OCI-LY1 (cell line): ENCODE results near the gene FAM120A.

ENCODE experiments used
- H2AFZ ChIP-seq: fragments of 200-600 bp; sonication (generic), shearing (Covaris generic); 2 replicates; pipeline ENCODE4 v1.6.0; 2014; ENCODE audit warnings: antibody characterized with exemption, mild to moderate bottlenecking, low read length
- H3F3A ChIP-seq: fragments of 200-600 bp; sonication (generic), shearing (Covaris generic); 2 replicates; pipeline ENCODE4 v1.6.0; 2014; ENCODE audit warnings: mild to moderate bottlenecking, antibody characterized with exemption, low read length, moderate library complexity; ENCODE audit not compliant: insufficient read depth
- H3K27ac ChIP-seq: fragments of 200-600 bp; sonication (generic); 2 replicates; pipeline ENCODE4 v1.5.1; 2014; ENCODE audit warnings: low read length, mixed run types, mild to moderate bottlenecking, low read depth; ENCODE audit not compliant: poor library complexity, severe bottlenecking
- H3K27me3 ChIP-seq: fragments of 200-600 bp; sonication (generic); 2 replicates; pipeline ENCODE4 v1.6.0; 2014; ENCODE audit warnings: antibody characterized with exemption, mild to moderate bottlenecking, low read length, moderate library complexity; ENCODE audit not compliant: insufficient read depth
- H3K36me3 ChIP-seq: fragments of 200-600 bp; sonication (generic); 2 replicates; pipeline ENCODE4 v1.6.1; 2014; ENCODE audit warnings: mild to moderate bottlenecking, antibody characterized with exemption, low read length, moderate library complexity, mixed read lengths; ENCODE audit not compliant: insufficient read depth
- H3K4me1 ChIP-seq: fragments of 200-600 bp; sonication (generic); 2 replicates; pipeline ENCODE4 v1.5.1; 2014; ENCODE audit warnings: mild to moderate bottlenecking, low read length, moderate library complexity; ENCODE audit not compliant: insufficient read depth, severe bottlenecking
- H3K4me2 ChIP-seq: fragments of 200-600 bp; sonication (generic), shearing (Covaris generic); 2 replicates; pipeline ENCODE4 v1.6.1; 2014; ENCODE audit warnings: low read length
- H3K4me3 ChIP-seq: fragments of 200-600 bp; sonication (generic); 2 replicates; pipeline ENCODE4 v1.5.1; 2014; ENCODE audit warnings: low read length, low read depth, mild to moderate bottlenecking, mixed read lengths; ENCODE audit not compliant: poor library complexity, severe bottlenecking
- H3K79me2 ChIP-seq: fragments of 200-600 bp; shearing (Covaris generic); 2 replicates; pipeline ENCODE4 v1.6.1; 2016; ENCODE audit warnings: mixed run types, low read length, mixed read lengths; ENCODE audit not compliant: insufficient read depth
- H3K9ac ChIP-seq: fragments of 200-600 bp; sonication (generic), shearing (Covaris generic); 2 replicates; pipeline ENCODE4 v1.6.1; 2014; ENCODE audit warnings: mild to moderate bottlenecking, low read length, mixed read lengths
- H3K9me2 ChIP-seq: fragments of 200-600 bp; sonication (generic), shearing (Covaris generic); 2 replicates; pipeline ENCODE4 v1.6.1; 2014; ENCODE audit warnings: low read depth, mild to moderate bottlenecking, low read length, mixed read lengths
- H3K9me3 ChIP-seq: fragments of 200-600 bp; shearing (Covaris generic); 2 replicates; pipeline ENCODE4 v1.6.1; 2014; ENCODE audit warnings: low read length, mixed read lengths
- H4K20me1 ChIP-seq: fragments of 200-600 bp; sonication (generic), shearing (Covaris generic); 2 replicates; pipeline ENCODE4 v1.6.0; 2016; ENCODE audit warnings: mild to moderate bottlenecking, low read length; ENCODE audit not compliant: insufficient read depth
- EZH2 ChIP-seq: fragments of 200-600 bp; sonication (generic), shearing (Covaris generic); IDR thresholded peaks from 2 replicates; pipeline ENCODE4 v1.8.0; 2017; ENCODE audit warnings: borderline replicate concordance, mixed run types, mild to moderate bottlenecking, antibody characterized with exemption, low read length, moderate library complexity, mixed read lengths
- TF ChIP-seq, protein P1 (sequence below): fragments of 200-600 bp; sonication (generic), shearing (Covaris generic); IDR thresholded peaks from 2 replicates; pipeline ENCODE4 v1.5.1; 2017; ENCODE audit warnings: mild to moderate bottlenecking, antibody characterized with exemption, low read length, moderate library complexity, mixed read lengths

FAM120A gene

DNA sequence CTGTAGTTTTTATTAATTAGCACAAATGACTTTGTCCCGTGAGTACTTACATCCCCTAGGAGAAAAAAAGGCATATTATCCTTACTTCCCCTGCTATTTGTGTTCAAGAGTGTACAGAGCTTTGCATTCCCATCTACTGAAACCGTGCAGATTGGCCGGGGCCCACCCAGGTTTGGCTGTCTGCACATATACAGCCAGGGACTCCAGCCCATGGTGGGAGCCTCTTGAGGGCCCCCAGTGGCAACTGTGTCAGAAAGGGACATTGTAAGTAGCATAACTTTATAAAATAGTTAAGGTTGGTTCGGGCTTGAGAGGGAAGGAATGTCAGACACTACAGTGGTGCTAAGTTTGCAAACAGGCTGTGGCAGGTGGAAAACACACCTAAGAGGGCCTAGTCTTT lies 149.6 kb downstream of the FAM120A start:
- peaks cover 8% of the 10 kb centered on the region for H3K4me1 ChIP-seq
- H4K20me1 ChIP-seq, result no peaks in the 10 kb centered on the region
- H3K36me3 ChIP-seq, result no peaks in the 10 kb centered on the region
- H3K4me2 ChIP-seq, result no peak overlapping the region
- H3K4me3 ChIP-seq, result no peak overlapping the region
- H2AFZ ChIP-seq, result no peak overlapping the region
- TF ChIP-seq, protein P1, sequence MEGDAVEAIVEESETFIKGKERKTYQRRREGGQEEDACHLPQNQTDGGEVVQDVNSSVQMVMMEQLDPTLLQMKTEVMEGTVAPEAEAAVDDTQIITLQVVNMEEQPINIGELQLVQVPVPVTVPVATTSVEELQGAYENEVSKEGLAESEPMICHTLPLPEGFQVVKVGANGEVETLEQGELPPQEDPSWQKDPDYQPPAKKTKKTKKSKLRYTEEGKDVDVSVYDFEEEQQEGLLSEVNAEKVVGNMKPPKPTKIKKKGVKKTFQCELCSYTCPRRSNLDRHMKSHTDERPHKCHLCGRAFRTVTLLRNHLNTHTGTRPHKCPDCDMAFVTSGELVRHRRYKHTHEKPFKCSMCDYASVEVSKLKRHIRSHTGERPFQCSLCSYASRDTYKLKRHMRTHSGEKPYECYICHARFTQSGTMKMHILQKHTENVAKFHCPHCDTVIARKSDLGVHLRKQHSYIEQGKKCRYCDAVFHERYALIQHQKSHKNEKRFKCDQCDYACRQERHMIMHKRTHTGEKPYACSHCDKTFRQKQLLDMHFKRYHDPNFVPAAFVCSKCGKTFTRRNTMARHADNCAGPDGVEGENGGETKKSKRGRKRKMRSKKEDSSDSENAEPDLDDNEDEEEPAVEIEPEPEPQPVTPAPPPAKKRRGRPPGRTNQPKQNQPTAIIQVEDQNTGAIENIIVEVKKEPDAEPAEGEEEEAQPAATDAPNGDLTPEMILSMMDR, result no peak
- no peak for TF ChIP-seq EZH2
- H3K27me3 ChIP-seq, result no peaks in the 10 kb centered on the region
- H3K27ac ChIP-seq, result no peak overlapping the region
- H3K9ac ChIP-seq, result no peak overlapping the region
- no peaks in the 10 kb centered on the region for H3K9me2 ChIP-seq
- H3K79me2 ChIP-seq, result no peaks in the 10 kb centered on the region
- no peaks in the 10 kb centered on the region for H3F3A ChIP-seq
- no peaks in the 10 kb centered on the region for H3K9me3 ChIP-seq

DNA sequence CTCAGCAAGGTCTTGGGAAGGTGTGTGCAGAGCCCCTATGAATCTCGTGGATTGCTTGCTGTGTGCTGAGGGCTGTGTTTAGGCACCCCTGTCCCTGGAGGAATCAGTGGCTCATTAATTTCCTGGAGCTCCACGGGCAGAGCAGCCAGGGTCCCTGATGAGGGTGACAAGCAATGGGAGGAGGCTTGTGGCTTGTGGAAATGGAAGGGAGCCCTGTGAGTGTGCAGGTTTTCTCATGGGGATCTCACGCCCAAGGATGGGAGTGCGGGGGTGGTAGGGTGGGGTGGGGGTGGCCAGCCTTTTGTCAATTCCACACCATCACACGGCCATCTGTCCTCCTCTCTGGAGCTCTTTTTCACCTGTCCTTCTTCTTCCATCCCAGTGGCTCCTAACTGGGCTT lies 150.2 kb downstream of the FAM120A start:
- TF ChIP-seq EZH2, result no peak
- TF ChIP-seq, protein P1, result no peak
- H3K4me3 ChIP-seq, result no peak overlapping the region
- H4K20me1 ChIP-seq, result no peaks in the 10 kb centered on the region
- no peak overlapping the region for H2AFZ ChIP-seq
- H3K27me3 ChIP-seq, result no peaks in the 10 kb centered on the region
- H3K4me1 ChIP-seq, result peaks cover 8% of the 10 kb centered on the region
- H3K9me3 ChIP-seq, result no peaks in the 10 kb centered on the region
- H3K9ac ChIP-seq, result no peak overlapping the region
- no peak overlapping the region for H3K4me2 ChIP-seq
- no peak overlapping the region for H3K27ac ChIP-seq
- no peaks in the 10 kb centered on the region for H3K9me2 ChIP-seq
- no peaks in the 10 kb centered on the region for H3K79me2 ChIP-seq
- no peaks in the 10 kb centered on the region for H3F3A ChIP-seq
- H3K36me3 ChIP-seq, result no peaks in the 10 kb centered on the region

GRCh38 chr9:93603011-93603410 lies 151.5 kb downstream of the FAM120A start:
- Histone ChIP-seq H3F3A (no peaks in the 10 kb centered on the region), H3K27me3 (no peaks in the 10 kb centered on the region), H4K20me1 (no peaks in the 10 kb centered on the region), H3K36me3 (no peaks in the 10 kb centered on the region), H3K9ac (no peak overlapping the region), H3K79me2 (no peaks in the 10 kb centered on the region), H2AFZ (no peak overlapping the region), H3K9me2 (no peaks in the 10 kb centered on the region), H3K4me3 (no peak overlapping the region), H3K4me1 (peaks cover 8% of the 10 kb centered on the region), H3K27ac (no peak overlapping the region), H3K9me3 (no peaks in the 10 kb centered on the region), H3K4me2 (no peak overlapping the region)
- TF ChIP-seq, protein P1, result no peak
- no peak for TF ChIP-seq EZH2
